Spleen (tissue), 7 donors: Measurements from ENCODE around the gene IRS2.

Experiments
- POLR2AphosphoS5 ChIP-seq, 3 donors: sonication (generic); formaldehyde crosslinking; IDR thresholded peaks; one replicate each; pipeline ENCODE4 v1.5.1; 2017; ENCODE audit warnings: antibody characterized with exemption in 3 of 3
- TF ChIP-seq, protein P1 (sequence below), 11 experiments: fragments of 200-600 bp in 7 of 11; fragments of 450-650 bp in 4 of 11; sonication (generic) in 4 of 11; IDR thresholded peaks in 8 of 11; conservative IDR thresholded peaks in 3 of 11; 1 replicate in 7 of 11; 2 replicates in 4 of 11; pipeline versions ENCODE4 v1.4.0 to v1.8.0; 2016 to 2021; ENCODE audit warnings: antibody characterized with exemption in 11 of 11, inconsistent platforms in 4 of 11, mild to moderate bottlenecking in 1 of 11
- donor health status: DM: no; HTN: no; CAD: no; lungs with moderate emphysema.
- donor health status: DM: no; HTN: no; CAD: no.
- donor health status: DM: no; HTN: no; CAD: no.

DNA sequence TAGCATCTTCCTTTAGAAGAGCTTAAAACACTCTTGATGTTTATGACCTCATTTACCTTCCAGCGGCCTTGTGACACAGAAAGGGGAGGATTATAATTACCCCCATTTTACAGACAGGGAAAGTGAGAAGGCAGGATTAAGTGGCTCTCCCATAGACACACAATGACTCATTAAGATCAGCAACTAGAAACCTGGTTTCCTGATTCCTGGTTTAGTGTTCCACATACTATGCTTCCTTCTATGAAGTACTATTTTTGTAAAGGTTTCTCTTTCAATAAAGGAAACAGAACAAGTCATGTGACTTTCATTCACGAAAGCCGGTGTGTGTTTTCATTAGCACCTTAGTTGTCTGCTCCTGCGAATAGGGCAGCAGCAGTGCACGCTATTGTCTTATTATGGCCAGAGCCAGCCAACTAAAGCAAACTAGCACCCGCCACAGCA, 8.3 kb downstream of the IRS2 start:
- TF ChIP-seq POLR2AphosphoS5 (IDR thresholded peaks at IDR 0.05), result peak in 1 of 3 donors; percentile 17
- TF ChIP-seq, protein P1, sequence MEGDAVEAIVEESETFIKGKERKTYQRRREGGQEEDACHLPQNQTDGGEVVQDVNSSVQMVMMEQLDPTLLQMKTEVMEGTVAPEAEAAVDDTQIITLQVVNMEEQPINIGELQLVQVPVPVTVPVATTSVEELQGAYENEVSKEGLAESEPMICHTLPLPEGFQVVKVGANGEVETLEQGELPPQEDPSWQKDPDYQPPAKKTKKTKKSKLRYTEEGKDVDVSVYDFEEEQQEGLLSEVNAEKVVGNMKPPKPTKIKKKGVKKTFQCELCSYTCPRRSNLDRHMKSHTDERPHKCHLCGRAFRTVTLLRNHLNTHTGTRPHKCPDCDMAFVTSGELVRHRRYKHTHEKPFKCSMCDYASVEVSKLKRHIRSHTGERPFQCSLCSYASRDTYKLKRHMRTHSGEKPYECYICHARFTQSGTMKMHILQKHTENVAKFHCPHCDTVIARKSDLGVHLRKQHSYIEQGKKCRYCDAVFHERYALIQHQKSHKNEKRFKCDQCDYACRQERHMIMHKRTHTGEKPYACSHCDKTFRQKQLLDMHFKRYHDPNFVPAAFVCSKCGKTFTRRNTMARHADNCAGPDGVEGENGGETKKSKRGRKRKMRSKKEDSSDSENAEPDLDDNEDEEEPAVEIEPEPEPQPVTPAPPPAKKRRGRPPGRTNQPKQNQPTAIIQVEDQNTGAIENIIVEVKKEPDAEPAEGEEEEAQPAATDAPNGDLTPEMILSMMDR (IDR thresholded peaks at IDR 0.05 in 8 of 11, conservative IDR thresholded peaks at IDR 0.05 in 3 of 11), result no peak
